C4-2B (cell line): ENCODE data around the gene CADPS2.

Experiments used
- CTCF ChIP-seq: fragments of 450-650 bp; conservative IDR thresholded peaks from 2 replicates; pipeline ENCODE4 v1.5.1; 2017; ENCODE audit warnings: mild to moderate bottlenecking
- ZFX ChIP-seq: fragments of 450-650 bp; IDR thresholded peaks from 2 replicates; pipeline ENCODE4 v1.6.1; 2017

GRCh38 chr7:122532406-122533269 lies 353.6 kb downstream of the CADPS2 start:
- TF ChIP-seq CTCF = peak; percentile 75
- no peak for TF ChIP-seq ZFX
